Measurements from ENCODE around the gene SMARCD3.

The SMARCD3 gene

GRCh38 chr7:151248346-151249033, at the start of gene SMARCD3:
Gene SMARCD3 (minus strand): TSS chr7:151248694. CDS start chr7:151248562, 132 bp downstream.
- no peak for DNase-seq

- no peak for DNase-seq
These were observed 47.9 kb upstream of the SMARCD3 start for GRCh38 chr7:151296202-151296992.

GRCh38 chr7:151292850-151293249, 44.4 kb upstream of the SMARCD3 start:
- no peak for DNase-seq

- no peak for DNase-seq
These were observed 42.7 kb upstream of the SMARCD3 start for GRCh38 chr7:151291206-151291605.

GRCh38 chr7:151290355-151290760, 41.9 kb upstream of the SMARCD3 start:
- DNase-seq, result no peak

GRCh38 chr7:151289891-151290290, 41.4 kb upstream of the SMARCD3 start:
- no peak for DNase-seq

GRCh38 chr7:151286148-151286547, 37.7 kb upstream of the SMARCD3 start:
- DNase-seq, result no peak

- no peak for DNase-seq
These were observed 34.8 kb upstream of the SMARCD3 start for GRCh38 chr7:151283302-151283701.

GRCh38 chr7:151282111-151282510, 33.6 kb upstream of the SMARCD3 start:
- DNase-seq, result no peak

- DNase-seq, result no peak
These were observed 33.2 kb upstream of the SMARCD3 start for GRCh38 chr7:151281686-151282085.

- no peak for DNase-seq
These were observed 32.0 kb upstream of the SMARCD3 start for GRCh38 chr7:151280388-151281019.

GRCh38 chr7:151279868-151280267, 31.4 kb upstream of the SMARCD3 start:
- no peak for DNase-seq

- no peak for DNase-seq
These were observed 30.5 kb upstream of the SMARCD3 start for GRCh38 chr7:151278949-151279348.

GRCh38 chr7:151277631-151278030, 29.1 kb upstream of the SMARCD3 start:
- no peak for DNase-seq

GRCh38 chr7:151276666-151277590, 28.4 kb upstream of the SMARCD3 start:
- DNase-seq, result no peak

GRCh38 chr7:151275813-151276577, 27.5 kb upstream of the SMARCD3 start:
- no peak for DNase-seq

GRCh38 chr7:151274936-151275812, 26.7 kb upstream of the SMARCD3 start:
- DNase-seq, result no peak

- no peak for DNase-seq
These were observed 25.9 kb upstream of the SMARCD3 start for GRCh38 chr7:151274396-151274795.

- DNase-seq, result no peak
These were observed 25.3 kb upstream of the SMARCD3 start for GRCh38 chr7:151273651-151274390.

- no peak for DNase-seq
These were observed 24.4 kb upstream of the SMARCD3 start for GRCh38 chr7:151272877-151273276.

Data from SHP77 treated with DMSO at 0.1 percent for 48 hours (cell line).